ENCODE measurements around the gene PHKA1.
"Not testable (repeated sequence)": the region's sequence is repeated elsewhere in the genome, so short reads cannot be mapped to it uniquely, and the experiment has no call there.

The PHKA1 gene

DNA sequence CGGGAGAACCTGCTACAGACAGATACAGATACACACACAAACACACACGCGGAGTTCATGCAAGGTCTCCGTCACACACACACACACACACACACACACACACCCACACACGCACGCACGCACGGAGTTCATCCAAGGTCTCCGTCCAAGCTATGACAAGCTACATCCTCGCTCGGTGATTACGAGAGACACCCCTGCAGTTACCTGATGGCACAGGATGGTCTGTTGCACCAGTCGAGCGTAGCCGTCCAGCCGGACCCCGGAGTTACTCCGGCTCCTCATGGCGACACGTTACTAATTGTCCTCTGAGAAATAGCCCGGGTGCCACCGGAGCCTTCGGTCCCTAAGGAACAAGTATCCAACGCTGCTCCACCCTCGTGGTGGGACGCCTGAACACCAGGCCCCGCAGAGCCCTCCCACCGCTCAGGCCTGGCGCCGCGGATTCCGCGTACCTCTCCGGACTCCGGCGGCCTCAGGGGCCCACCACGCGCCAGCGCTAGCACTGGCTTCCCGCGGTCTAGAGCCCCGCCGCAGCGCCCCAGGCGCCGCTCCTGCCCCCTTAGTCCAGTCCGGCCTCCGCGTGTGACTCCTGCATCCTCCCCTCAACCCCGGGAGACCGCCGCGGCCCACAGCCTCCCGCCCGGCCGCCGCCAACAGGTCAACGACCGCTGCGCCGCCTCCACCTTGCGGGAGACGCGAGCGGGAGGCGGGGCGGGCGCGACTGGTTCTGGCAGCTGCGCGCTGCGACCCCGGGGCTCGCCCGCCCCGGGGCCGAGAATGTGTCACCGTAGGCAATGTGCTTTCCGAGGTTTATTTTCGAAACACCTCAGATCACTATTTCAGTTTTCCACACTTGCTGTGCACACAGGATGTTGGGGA is at the start of gene PHKA1:
PHKA1 (minus strand) TSS at position 708 of the 879 bp plus-strand sequence; CDS start at position 282, 426 bp downstream.
- peak within 1 kb of the TSS; percentile 58 for H3K4me3 ChIP-seq (ENCODE audit: low read length)

DNA sequence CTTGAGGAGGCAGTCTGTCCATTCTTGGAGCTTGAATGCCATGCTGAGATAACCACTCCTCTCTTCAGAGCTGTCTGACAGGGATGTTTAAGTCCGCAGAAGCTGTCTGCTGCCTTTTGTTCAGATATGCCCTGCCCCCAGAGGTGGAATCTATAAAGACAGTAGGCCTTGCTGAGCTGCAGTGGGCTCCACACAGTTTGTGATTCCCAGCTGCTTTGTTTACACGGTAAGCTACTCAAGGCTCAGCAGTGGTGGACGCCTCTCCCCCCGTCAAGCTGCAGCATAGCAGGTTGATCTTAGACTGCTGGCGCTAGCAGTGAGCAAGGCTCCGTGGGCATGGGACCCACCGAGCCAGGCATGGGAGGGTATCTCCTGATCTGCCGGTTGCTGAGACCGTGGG is 46.3 kb upstream of the PHKA1 start:
- not testable (repeated sequence) for DNase-seq (ENCODE audit: low read depth); H3K4me3 ChIP-seq (ENCODE audit: low read length)

More for the DNA sequence above, at the start of gene PHKA1:
- DNase-seq (ENCODE audit: low read depth), result not testable (repeated sequence)

DNA sequence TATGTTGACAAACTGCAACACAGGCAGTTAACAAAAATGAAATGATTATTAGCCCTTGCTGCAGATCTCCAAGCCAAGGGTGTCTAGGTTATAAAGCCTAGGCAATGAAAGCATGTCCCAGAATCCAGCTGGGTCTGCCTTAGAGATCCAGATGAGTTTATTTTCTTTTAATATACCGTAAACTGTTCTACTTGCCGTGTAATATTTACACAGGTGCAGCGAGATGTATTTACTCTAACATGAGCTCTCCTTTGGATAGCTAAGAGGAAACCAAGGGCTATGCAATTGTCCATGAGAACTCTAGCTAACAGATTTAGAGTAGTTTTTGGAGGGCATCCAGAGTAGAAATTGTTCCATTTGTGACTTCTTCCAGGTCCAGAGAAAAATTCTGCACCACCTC is 34.4 kb upstream of the PHKA1 start:
- not testable (repeated sequence) for DNase-seq (ENCODE audit: low read depth); H3K4me3 ChIP-seq (ENCODE audit: low read length)

DNA sequence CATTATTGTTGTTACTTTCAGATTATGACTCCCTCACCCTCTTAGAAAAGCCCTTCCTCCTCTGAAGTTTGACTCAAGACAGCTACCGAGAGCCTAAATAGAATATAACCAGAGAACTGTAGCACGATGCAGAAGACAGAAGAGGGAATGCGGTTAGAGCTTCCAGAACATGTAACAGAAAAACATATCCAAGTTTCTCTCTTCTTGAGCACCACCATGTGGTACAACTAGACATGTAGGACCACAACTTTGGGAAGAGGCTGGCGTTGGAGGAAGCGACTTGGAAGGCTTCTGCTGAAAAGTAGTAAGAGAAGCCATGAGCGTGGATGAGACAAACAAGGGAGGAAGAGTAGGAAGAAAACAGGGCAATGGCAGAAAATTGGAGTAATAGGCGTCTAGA is 31.4 kb upstream of the PHKA1 start:
- not testable (repeated sequence) for DNase-seq (ENCODE audit: low read depth); H3K4me3 ChIP-seq (ENCODE audit: low read length)

DNA sequence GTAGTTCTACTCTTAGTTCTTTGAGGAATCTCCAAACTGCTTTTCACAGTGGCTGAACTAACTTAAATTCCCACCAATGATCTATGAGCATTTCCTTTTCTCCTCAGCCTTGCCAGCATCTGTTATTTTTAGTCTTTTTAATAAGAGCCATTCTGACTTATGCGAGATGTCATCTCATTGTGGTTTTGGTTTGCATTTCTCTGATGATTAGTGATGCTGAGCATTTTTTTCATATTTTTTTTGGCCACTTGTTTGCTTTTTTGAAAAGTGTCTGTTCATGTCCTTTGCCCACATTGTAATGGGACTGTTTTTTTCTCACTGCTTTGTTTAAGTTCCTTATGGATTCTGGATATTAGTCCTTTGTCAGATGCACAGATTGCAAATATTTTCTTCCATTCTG is 21.5 kb upstream of the PHKA1 start:
- TF ChIP-seq, protein P1, sequence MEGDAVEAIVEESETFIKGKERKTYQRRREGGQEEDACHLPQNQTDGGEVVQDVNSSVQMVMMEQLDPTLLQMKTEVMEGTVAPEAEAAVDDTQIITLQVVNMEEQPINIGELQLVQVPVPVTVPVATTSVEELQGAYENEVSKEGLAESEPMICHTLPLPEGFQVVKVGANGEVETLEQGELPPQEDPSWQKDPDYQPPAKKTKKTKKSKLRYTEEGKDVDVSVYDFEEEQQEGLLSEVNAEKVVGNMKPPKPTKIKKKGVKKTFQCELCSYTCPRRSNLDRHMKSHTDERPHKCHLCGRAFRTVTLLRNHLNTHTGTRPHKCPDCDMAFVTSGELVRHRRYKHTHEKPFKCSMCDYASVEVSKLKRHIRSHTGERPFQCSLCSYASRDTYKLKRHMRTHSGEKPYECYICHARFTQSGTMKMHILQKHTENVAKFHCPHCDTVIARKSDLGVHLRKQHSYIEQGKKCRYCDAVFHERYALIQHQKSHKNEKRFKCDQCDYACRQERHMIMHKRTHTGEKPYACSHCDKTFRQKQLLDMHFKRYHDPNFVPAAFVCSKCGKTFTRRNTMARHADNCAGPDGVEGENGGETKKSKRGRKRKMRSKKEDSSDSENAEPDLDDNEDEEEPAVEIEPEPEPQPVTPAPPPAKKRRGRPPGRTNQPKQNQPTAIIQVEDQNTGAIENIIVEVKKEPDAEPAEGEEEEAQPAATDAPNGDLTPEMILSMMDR (conservative IDR thresholded peaks at IDR 0.05; ENCODE audit: low read depth, low read length), result no peak
- no peak for DNase-seq (ENCODE audit: low read depth)
- H3K4me3 ChIP-seq (ENCODE audit: low read length), result no peak overlapping the region

DNA sequence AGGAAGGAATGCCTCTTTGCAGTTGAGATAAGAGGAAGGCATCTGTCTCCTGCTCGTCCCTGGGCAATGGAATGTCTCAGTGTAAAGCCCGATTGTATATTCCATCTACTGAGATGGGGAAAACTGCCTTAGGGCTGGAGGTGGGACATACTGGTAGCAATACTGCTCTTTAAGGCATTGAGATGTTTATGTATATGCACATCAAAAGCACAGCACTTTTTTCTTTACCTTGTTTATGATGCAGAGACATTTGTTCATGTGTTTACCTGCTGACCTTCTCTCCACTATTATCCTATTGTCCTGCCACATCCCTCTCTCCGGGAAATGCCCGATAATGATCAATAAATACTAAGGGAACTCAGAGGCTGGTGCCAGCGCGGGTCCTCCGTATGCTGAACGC is 19.5 kb upstream of the PHKA1 start:
- DNase-seq (ENCODE audit: low read depth), result not testable (repeated sequence)

DNA sequence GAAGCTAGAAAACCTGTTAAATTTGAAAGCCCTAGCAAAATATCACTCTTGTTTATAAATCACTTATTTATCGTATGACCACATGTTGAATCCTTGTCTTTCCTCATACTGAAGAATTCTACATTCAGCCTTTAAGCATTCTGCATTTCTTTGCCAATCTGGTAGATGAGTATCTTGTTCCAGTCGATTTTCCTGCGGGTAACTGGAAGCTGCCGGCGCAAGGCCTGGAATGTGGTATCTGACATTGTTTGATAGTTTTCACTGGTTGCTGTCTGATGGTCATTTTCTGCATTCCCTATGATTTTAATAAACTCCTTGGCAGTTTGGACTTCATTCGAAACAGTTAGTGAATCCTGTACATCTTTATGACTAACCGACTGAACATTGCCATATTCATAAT is 13.7 kb upstream of the PHKA1 start:
- TF ChIP-seq, protein P1 (conservative IDR thresholded peaks at IDR 0.05; ENCODE audit: low read depth, low read length), result no peak
- no peak for DNase-seq (ENCODE audit: low read depth)

More for the DNA sequence above, 19.5 kb upstream of the PHKA1 start:
- not testable (repeated sequence) for H3K4me3 ChIP-seq (ENCODE audit: low read length)

DNA sequence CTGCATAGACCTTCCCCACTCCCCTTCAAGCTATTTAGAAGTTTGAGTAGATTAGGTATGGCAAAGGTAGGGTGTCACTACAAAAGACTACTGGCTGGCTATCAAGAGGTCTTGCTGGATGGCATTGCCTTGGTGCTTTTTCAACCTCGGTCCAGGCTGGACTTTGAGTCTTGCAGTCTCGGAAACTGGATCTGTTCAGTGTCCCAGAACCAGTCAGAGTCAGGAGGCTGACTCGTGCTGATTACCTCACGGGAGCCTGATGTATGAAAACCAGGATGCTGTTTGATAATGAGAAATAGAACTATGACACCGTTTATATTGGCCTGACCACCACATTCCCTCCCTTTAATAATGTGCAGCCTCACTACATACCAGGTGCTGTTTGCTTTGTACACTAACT is 2.7 kb upstream of the PHKA1 start:
- no peak for DNase-seq (ENCODE audit: low read depth)
- no peak overlapping the region for H3K4me3 ChIP-seq (ENCODE audit: low read length)
- TF ChIP-seq, protein P1 (conservative IDR thresholded peaks at IDR 0.05; ENCODE audit: low read depth, low read length), result no peak

More for the DNA sequence above, 13.7 kb upstream of the PHKA1 start:
- no peak overlapping the region for H3K4me3 ChIP-seq (ENCODE audit: low read length)

DNA sequence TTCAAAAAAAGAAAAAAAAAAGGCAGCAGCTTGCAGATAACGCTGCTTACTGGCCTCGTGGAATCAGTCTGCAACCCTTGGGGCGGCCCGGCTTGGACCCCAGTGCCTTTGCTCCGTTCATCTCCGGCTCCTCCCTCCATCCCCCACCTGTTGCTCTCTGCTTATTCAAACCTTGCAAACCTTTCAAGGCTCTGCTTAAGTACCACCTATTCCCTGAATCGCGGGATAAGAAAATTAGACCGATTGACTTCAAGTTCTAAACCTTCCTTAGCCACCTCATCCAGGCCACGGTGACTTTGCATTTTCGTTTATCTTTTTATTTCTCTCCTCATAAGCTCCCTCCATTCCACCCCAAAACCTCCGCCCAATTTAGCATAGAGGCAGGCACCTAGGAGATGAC is 1.4 kb upstream of the PHKA1 start:
- no peak overlapping the region for H3K4me3 ChIP-seq (ENCODE audit: low read length)
- TF ChIP-seq, protein P1 (conservative IDR thresholded peaks at IDR 0.05; ENCODE audit: low read depth, low read length), result no peak
- no peak for DNase-seq (ENCODE audit: low read depth)

DNA sequence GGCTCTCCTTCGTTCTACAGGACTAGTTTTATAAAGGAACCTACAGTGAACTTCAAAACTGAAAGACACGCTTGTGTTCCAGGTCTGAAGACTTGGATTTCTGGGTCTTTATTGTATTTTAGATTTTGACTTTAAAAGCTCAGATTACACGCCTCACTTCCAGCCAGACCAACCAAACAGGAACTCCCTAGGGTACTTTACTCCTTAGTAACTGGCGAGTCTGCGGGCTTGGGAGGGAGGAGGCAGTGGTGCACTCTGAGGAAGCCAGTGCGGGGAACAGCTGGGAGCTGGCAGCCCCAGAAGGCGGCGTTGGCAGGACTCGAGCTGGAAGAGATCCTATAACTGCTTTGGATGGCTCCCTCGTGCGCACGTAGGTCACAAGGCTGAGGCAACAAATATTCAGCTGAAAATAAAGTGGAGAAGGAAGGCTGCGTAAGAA is 391 bp upstream of the PHKA1 start:
- TF ChIP-seq, protein P1 (conservative IDR thresholded peaks at IDR 0.05; ENCODE audit: low read depth, low read length), result no peak
- H3K4me3 ChIP-seq (ENCODE audit: low read length), result peak overlapping the region; percentile 54
- peak; percentile 24 for DNase-seq (ENCODE audit: low read depth)

Data from retinal pigment epithelial cell (primary cell).